CD4-positive, alpha-beta T cell treated with Interleukin-10 for 1 hour (primary cell): ENCODE measurements around the gene TYK2.
"Not testable (repeated sequence)": the region's sequence is repeated elsewhere in the genome, so short reads cannot be mapped to it uniquely, and the experiment has no call there.

Experiments
- DNase-seq: peaks from one replicate; pipeline ENCODE4 v3.0.0-alpha.2; 2020

TYK2 gene

GRCh38 chr19:10406191-10406590 is 25.8 kb upstream of the TYK2 start:
- no peak for DNase-seq

DNA sequence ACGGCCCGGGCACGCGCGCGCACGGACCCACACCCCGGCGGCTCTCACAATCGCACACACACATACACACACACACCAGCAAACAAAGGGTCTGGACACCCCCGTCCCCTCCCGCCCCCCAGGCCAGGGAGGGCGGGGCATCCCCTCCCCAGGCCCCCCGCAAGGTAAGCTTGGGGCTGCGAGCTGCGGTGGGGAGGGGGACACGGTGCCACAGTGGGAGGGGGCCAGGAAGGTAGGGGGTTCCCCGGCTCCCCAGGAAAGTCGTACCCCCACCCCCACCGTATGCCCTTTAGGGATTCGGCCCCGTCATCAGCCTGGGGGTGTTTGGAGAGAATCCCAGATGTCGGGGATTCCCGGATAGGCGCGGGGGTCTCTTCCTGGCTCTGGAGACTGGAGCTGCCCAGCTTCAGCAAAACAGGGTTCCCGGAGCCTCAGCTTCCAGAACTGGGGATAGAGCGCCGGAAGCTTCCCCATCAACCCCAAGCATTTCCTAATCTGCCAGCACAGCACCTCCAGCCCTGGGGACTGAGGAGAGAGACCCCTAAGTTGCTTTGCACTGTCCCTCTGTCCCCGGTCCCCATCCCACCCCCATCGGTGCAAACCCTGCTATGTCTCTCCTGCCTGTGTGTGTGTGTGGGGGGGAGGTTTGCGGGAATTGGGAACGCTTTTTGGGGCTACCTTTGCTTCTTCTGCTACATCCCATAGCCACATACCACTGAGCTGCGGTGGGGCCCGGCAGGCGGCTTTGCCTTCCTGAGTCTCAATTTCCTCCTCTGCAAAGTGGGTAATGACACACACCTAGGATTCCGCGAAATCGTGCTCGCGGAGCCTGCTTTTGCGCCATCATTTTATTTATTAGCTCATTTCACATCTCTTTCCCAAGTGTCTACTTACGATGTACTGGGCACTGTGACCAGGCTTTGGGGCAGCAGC is 24.8 kb upstream of the TYK2 start:
- peak; percentile 68 for DNase-seq

- DNase-seq = peak; percentile 98
Observed at GRCh38 chr19:10403137-10404021, 23.0 kb upstream of the TYK2 start, which contains the start of gene CDC37. TSS of gene CDC37 (minus strand) at chr19:10403542. CDS start at chr19:10403479, 63 bp downstream.

DNA sequence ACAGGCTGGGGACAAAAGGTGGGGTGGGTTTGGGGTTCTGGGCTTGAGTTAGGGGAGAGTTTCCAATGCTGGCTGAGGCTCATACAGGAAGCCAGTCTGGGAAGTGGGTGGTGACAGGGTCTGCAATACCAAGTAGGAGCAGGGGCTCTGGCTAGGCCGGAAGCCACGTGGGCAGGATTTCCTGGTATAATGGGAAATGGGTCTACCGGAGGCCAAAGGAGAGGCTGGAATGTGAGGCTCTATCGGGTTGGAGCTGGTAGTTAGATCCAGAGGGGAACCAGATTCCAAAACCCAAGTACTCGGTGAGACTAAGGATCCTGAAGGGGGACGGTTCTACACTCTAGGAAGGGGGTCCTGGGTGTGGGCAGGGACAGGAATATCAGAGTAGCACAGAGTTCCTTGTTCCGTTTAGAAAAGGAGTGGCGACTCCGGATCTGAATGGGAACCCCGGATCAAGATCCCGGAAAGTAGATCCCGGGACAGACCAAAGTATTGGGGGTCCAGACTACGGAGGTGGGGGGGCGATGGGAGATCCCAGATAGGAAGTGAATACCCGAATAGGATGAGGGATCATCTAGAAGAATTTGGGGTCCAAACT is 22.2 kb upstream of the TYK2 start:
- DNase-seq = no peak

GRCh38 chr19:10399878-10400277 is 19.5 kb upstream of the TYK2 start:
- DNase-seq = no peak

GRCh38 chr19:10399340-10399739 is 19.0 kb upstream of the TYK2 start:
- not testable (repeated sequence) for DNase-seq

DNA sequence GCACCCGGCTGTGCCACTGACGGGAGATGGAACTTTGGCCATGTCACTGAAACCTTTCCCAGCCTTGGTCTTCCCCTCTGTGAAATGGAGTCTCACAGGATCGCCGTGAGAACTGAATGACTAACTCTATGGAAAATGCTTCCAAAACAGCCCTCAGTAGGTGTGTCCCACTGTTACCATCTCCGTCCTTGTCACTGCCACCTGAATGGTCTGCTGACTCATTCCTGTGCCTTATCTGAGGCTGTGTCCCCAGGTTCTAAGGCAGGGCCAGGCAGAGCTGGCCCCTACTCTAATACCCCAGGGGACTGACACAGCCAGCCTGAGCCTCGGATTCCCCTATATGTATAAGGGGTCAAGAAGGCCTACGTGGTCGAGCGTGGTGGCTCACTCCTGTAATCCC is 18.4 kb upstream of the TYK2 start:
- no peak for DNase-seq

DNA sequence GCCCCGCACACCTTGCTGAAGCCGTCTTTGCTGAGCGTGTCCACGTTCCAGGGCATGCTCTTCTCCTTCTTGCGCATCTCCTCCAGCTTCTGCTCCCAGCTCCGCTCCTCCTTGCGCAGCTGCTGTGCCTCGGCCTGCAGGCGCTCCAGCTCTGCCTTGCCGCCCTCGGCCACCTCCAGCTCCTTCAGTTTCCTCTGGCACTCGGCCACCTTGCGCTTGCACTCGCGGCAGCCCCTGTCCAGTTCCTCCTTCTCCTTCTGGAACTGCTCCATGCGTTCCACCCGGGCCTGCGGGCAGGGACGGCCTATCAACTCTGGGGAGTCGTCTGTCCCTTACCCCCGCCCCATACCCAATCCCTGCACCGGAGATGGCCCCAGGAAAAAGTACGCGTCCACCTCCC is 15.5 kb upstream of the TYK2 start:
- DNase-seq = no peak

- DNase-seq = no peak
Observed at GRCh38 chr19:10395436-10395835, 15.1 kb upstream of the TYK2 start.

DNA sequence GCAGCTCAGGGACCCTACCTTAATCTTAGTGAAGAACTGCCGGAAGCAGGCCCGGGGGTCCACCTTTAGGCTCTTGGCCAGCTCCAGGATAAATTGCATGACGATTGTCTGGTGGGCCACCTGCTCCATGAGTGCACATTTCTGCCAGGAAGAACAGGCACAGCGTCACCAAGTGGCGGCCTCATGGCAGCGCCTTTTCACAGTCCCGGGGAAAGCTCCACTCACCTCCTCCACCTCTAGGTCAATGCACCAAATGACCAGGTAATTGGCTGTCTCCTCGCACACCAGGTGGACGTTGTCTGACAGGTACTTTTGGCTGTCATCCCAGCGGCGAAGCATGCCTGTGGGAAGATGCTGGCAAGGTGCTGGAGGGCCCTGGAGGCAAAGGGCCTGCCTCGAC is 14.6 kb upstream of the TYK2 start:
- no peak for DNase-seq

DNA sequence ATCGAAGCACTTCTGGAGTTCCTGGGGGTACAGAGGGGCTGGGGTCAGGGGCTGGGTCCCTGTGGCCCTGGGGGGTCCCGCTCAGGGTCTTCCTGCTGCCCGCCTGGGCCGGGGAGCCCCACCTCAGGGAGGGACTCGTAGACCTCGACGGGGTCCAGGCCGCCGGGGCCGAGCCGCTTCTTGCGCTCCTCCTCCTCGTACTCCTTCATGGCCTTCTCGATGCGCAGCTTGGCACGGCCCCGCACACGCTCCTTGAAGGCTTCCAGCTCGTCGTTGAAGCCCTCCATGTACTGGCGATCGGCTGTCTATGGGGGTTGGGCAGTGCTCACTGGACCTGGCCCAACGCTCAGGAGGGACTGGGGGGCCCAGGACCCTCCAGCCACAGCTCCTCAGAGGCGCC is 12.8 kb upstream of the TYK2 start:
- DNase-seq = no peak

- no peak for DNase-seq
Observed at GRCh38 chr19:10392120-10392519, 11.7 kb upstream of the TYK2 start.

GRCh38 chr19:10390652-10391286 is 10.4 kb upstream of the TYK2 start:
- peak; percentile 78 for DNase-seq

DNA sequence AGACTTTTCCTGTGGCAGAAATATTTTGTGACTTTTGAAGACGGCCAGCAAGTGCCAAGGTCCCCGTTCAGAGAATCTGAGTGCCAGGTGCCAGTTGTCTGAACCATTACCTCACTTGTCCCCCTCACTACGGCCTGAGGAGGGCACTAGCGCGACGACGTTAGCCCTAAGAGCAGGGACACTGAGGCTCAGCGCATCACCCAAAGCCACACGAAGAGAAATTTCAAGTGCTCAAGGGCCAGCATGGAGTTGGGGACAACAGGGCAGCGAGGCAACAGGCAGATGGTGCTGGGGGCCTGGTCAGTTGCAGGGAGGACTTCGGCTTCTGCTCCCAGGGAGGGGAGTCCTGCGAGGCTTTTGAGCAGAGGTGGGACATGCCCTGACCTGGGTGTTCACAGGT is 9.5 kb upstream of the TYK2 start:
- peak; percentile 36 for DNase-seq

DNA sequence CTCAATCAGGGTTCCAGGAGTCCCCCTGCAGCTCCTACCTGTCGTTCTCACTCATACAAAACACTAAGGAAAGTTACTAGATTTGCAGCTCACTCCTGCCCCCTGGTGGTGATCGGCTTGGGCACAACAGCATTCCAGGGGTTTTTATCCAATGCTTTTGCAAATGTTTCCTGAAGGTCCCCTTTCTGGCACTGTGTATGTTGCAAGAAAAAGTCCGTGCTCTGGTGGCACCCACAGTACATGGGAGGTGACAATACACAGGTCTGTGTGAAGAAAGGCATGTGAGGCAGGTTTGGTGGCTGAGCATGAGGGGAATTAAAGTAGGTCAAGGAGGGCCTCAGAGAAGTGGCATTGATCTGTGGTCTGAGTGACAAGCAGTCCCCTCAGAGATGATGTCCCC is 8.6 kb upstream of the TYK2 start:
- peak; percentile 84 for DNase-seq

DNA sequence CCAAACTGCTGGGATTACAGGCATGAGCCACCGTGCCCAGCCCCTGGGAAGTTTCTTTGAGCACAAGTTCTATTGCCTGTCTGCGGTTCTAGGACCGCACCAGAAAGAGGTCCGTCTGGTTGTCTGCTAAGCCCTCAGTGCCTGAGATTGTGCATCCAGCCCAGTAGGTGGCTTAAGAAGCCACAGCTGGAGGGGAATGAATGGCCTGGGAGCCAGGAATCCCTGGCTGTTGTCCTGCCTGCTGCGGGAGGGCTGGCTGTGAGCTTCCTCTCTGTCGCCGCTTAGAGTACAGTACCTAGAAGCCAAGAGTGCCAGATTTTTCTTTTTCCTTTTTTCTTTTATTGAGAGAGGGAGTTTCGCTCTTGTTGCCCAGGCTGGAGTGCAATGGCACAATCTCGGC is 4.2 kb upstream of the TYK2 start:
- no peak for DNase-seq

DNA sequence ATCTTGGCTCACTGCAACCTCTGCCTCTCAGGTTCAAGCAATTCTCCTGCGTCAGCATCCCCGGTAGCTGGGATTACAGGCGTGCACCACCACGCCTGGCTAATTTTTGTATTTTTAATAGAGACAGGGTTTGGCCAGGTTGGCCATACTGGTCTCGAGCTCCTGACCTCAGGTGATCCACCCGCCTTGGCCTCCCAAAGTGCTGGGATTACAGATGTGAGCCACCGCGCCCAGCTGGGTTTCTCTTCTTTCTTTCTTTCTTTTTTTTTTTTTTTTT is 2.8 kb upstream of the TYK2 start:
- not testable (repeated sequence) for DNase-seq

DNA sequence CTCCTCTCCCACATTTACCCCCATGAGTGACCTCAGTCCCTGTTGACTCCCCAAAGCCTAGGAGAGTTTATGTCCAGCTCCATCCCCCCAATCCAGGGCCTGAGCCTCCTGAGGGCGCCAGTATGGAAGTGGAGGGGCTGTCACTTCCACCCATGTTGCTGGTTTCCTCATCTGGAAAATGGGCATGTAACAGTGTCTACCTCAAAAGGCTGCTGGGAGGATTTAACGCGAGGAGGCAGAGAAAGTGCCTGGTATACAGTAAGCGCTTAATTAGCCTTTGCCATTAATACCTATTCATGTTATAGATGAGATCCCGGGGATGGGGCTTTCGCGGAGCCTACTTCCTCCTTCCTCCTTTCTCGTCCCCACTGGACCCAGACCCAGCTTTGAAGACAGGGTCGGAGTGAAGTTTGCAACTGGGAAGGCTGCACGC is 476 bp downstream of the TYK2 start:
- DNase-seq = no peak

GRCh38 chr19:10378124-10378523 is 2.2 kb downstream of the TYK2 start:
- DNase-seq = no peak

- DNase-seq = not testable (repeated sequence)
Observed at GRCh38 chr19:10377140-10377640, 3.2 kb downstream of the TYK2 start.

GRCh38 chr19:10374931-10375330 is 5.4 kb downstream of the TYK2 start:
- no peak for DNase-seq

GRCh38 chr19:10372690-10373089 is 7.7 kb downstream of the TYK2 start:
- no peak for DNase-seq
